WTC11 (cell line): ENCODE data around the gene ACOT9.

Experiments used
- CREM ChIP-seq: sonication (generic); formaldehyde crosslinking; IDR thresholded peaks from 2 replicates; pipeline ENCODE4 v1.8.1; 2022; ENCODE audit warnings: mild to moderate bottlenecking, missing genetic modification reagents, moderate library complexity
- SOX15 ChIP-seq: fragments of 250-450 bp; sonication (Bioruptor Pico); IDR thresholded peaks from 2 replicates; pipeline ENCODE4 v1.9.0; 2021; ENCODE audit warnings: mild to moderate bottlenecking
- ZNF138 ChIP-seq: sonication (generic); formaldehyde crosslinking; conservative IDR thresholded peaks from 2 replicates; pipeline ENCODE4 v1.8.1; 2022; ENCODE audit warnings: mild to moderate bottlenecking, moderate library complexity, missing genetic modification reagents
- ZNF317 ChIP-seq: sonication (generic); formaldehyde crosslinking; IDR thresholded peaks from 2 replicates; pipeline ENCODE4 v1.8.1; 2023; ENCODE audit warnings: low read depth, mild to moderate bottlenecking, moderate library complexity, missing genetic modification reagents, borderline replicate concordance
- TF ChIP-seq, protein P1 (sequence below): fragments of 200-600 bp; IDR thresholded peaks from 2 replicates; pipeline ENCODE4 v1.8.0; 2022; ENCODE audit warnings: antibody characterized with exemption

DNA sequence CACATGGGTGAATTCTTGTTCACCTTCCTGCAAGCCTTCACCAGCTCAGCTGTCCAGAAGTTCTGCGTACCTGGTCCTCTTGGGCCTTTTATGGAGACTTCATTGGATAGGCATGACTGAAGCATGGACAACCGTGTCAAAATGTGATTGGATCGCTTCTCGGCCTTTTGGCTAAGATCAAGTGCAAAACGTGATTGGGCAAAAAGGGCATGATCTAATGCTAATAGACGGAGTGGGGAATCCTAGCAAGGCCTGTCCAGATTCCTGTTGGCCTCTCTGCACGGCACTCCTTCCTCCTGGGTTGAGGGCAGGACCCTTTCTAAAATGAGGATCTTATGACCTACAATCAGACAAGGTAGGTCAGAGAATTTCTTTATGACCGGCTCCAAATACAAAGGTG, 50.9 kb downstream of the ACOT9 start:
- no peak for TF ChIP-seq ZNF138 (CRISPR knock-in tag)
- TF ChIP-seq, protein P1, sequence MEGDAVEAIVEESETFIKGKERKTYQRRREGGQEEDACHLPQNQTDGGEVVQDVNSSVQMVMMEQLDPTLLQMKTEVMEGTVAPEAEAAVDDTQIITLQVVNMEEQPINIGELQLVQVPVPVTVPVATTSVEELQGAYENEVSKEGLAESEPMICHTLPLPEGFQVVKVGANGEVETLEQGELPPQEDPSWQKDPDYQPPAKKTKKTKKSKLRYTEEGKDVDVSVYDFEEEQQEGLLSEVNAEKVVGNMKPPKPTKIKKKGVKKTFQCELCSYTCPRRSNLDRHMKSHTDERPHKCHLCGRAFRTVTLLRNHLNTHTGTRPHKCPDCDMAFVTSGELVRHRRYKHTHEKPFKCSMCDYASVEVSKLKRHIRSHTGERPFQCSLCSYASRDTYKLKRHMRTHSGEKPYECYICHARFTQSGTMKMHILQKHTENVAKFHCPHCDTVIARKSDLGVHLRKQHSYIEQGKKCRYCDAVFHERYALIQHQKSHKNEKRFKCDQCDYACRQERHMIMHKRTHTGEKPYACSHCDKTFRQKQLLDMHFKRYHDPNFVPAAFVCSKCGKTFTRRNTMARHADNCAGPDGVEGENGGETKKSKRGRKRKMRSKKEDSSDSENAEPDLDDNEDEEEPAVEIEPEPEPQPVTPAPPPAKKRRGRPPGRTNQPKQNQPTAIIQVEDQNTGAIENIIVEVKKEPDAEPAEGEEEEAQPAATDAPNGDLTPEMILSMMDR = no peak
- no peak for TF ChIP-seq CREM (CRISPR knock-in tag)
- no peak for TF ChIP-seq SOX15
- TF ChIP-seq ZNF317 = no peak
